ENCODE data around the gene ZNF569. TPM values are rescaled to one million over a fixed set of nuclear protein-coding genes. Genes with fewer than 3 reads are reported as not detected.
A peak's percentile ranks its signal among the peaks of the same experiment; 100 is the strongest.

The ZNF569 gene
- total and polyA plus RNA-seq, 2 experiments from 2014 or later = 7.9 to 18.7 TPM

DNA sequence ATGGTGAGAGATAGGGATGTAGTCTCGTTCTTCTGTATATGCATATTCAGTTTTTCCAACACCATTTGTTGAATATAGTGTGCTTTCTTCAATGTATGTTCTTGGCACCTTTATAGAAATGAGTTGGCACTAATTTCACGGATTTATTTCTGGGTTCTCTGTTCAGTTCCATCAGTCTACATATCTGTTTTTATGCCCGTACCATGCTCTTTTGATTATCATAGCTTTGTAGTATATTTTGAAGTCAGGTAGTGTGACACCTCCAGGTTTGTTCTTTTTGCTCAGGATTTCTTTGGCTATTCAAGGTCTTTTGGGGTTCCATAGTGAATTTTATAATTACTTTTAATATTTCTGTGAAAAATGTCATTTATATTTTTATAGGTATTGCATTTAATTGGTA is 25.0 kb upstream of the ZNF569 start (continued):
- TF ChIP-seq ZNF114 (CRISPR knock-in tag; IDR thresholded peaks at IDR 0.05) (no peak), EZH2 (IDR thresholded peaks at IDR 0.05; ENCODE audit: low read depth, unreplicated experiment) (no peak), CREB1 (CRISPR knock-in tag; IDR thresholded peaks at IDR 0.05; ENCODE audit: low read depth) (no peak), NANOG (IDR thresholded peaks at IDR 0.05; ENCODE audit: borderline replicate concordance) (no peak), POLR2AphosphoS5 (IDR thresholded peaks at IDR 0.05; ENCODE audit: low read depth) (no peak), STAT1 (IDR thresholded peaks at IDR 0.05; ENCODE audit: unreplicated experiment) (no peak), ZNF331 (CRISPR knock-in tag; IDR thresholded peaks at IDR 0.05; ENCODE audit: low read depth) (no peak)
- TF ChIP-seq, protein P1, sequence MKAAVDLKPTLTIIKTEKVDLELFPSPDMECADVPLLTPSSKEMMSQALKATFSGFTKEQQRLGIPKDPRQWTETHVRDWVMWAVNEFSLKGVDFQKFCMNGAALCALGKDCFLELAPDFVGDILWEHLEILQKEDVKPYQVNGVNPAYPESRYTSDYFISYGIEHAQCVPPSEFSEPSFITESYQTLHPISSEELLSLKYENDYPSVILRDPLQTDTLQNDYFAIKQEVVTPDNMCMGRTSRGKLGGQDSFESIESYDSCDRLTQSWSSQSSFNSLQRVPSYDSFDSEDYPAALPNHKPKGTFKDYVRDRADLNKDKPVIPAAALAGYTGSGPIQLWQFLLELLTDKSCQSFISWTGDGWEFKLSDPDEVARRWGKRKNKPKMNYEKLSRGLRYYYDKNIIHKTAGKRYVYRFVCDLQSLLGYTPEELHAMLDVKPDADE (IDR thresholded peaks at IDR 0.05) = no peak

GRCh38 chr19:37484406-37485168 is 17.3 kb upstream of the ZNF569 start:
- Histone ChIP-seq H2AFZ (no peak overlapping the region), H4K20me1 (replicated peaks; ENCODE audit: insufficient read depth) (no peaks in the 10 kb centered on the region), H3K27me3 (ENCODE audit: insufficient read depth) (no peaks in the 10 kb centered on the region), H3K9me2 (ENCODE audit: insufficient read depth) (0 out of 2 replicates have a peak, but pooled peaks cover 4% of the 10 kb centered on the region), H3K4me3 (peak overlapping the region; percentile 17; the same call in 1 of the 2 replicates), H3K4me1 (ENCODE audit: insufficient read depth) (no peaks in the 10 kb centered on the region), H3K4me2 (no peak overlapping the region), H3F3A (replicated peaks; ENCODE audit: low read depth) (no peaks in the 10 kb centered on the region), H3K36me3 (ENCODE audit: insufficient read depth) (peaks cover 35% of the 10 kb centered on the region), H3K27ac (ENCODE audit: low read depth) (no peak overlapping the region), H3K79me2 (replicated peaks; ENCODE audit: insufficient read depth) (no peaks in the 10 kb centered on the region)
- Mint-ChIP-seq H3K4me1 (no peaks in the 10 kb centered on the region), H3K9me3 (peaks cover 94% of the 10 kb centered on the region), H3K27ac (no peak overlapping the region), H3K36me3 (ENCODE audit: low read depth) (peaks cover 79% of the 10 kb centered on the region), H3K27me3 (ENCODE audit: insufficient read depth, low read depth, poor library complexity) (peaks cover 3% of the 10 kb centered on the region), H3K4me3 (no peak overlapping the region)
- DNase-seq (ENCODE audit: low spot score) (no peak), ATAC-seq (no peak)
- TF ChIP-seq ZNF331 (CRISPR knock-in tag; IDR thresholded peaks at IDR 0.05; ENCODE audit: low read depth) (no peak), CREB1 (CRISPR knock-in tag; IDR thresholded peaks at IDR 0.05; ENCODE audit: low read depth) (no peak)
- TF ChIP-seq, protein P2, sequence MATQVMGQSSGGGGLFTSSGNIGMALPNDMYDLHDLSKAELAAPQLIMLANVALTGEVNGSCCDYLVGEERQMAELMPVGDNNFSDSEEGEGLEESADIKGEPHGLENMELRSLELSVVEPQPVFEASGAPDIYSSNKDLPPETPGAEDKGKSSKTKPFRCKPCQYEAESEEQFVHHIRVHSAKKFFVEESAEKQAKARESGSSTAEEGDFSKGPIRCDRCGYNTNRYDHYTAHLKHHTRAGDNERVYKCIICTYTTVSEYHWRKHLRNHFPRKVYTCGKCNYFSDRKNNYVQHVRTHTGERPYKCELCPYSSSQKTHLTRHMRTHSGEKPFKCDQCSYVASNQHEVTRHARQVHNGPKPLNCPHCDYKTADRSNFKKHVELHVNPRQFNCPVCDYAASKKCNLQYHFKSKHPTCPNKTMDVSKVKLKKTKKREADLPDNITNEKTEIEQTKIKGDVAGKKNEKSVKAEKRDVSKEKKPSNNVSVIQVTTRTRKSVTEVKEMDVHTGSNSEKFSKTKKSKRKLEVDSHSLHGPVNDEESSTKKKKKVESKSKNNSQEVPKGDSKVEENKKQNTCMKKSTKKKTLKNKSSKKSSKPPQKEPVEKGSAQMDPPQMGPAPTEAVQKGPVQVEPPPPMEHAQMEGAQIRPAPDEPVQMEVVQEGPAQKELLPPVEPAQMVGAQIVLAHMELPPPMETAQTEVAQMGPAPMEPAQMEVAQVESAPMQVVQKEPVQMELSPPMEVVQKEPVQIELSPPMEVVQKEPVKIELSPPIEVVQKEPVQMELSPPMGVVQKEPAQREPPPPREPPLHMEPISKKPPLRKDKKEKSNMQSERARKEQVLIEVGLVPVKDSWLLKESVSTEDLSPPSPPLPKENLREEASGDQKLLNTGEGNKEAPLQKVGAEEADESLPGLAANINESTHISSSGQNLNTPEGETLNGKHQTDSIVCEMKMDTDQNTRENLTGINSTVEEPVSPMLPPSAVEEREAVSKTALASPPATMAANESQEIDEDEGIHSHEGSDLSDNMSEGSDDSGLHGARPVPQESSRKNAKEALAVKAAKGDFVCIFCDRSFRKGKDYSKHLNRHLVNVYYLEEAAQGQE (IDR thresholded peaks at IDR 0.05; ENCODE audit: unreplicated experiment) = no peak
- TF ChIP-seq, protein P3, sequence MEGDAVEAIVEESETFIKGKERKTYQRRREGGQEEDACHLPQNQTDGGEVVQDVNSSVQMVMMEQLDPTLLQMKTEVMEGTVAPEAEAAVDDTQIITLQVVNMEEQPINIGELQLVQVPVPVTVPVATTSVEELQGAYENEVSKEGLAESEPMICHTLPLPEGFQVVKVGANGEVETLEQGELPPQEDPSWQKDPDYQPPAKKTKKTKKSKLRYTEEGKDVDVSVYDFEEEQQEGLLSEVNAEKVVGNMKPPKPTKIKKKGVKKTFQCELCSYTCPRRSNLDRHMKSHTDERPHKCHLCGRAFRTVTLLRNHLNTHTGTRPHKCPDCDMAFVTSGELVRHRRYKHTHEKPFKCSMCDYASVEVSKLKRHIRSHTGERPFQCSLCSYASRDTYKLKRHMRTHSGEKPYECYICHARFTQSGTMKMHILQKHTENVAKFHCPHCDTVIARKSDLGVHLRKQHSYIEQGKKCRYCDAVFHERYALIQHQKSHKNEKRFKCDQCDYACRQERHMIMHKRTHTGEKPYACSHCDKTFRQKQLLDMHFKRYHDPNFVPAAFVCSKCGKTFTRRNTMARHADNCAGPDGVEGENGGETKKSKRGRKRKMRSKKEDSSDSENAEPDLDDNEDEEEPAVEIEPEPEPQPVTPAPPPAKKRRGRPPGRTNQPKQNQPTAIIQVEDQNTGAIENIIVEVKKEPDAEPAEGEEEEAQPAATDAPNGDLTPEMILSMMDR (conservative IDR thresholded peaks at IDR 0.05; ENCODE audit: low read depth in 2 of 2) = no peak
- TF ChIP-seq, protein P1 (IDR thresholded peaks at IDR 0.05) = no peak

Measured in GM23338 (cell line).